Esophagus squamous epithelium (tissue), 4 donors: ENCODE data around the gene LYL1.

Experiments used
- POLR2A ChIP-seq, 4 donors: fragments of 450-650 bp; IDR thresholded peaks; one replicate each; pipeline ENCODE4 v1.6.1; 2017; ENCODE audit warnings: antibody characterized with exemption in 4 of 4, mild to moderate bottlenecking in 4 of 4, moderate library complexity in 3 of 4
- TF ChIP-seq, protein P1 (sequence below), 6 experiments: fragments of 450-650 bp in 4 of 6; fragments of 200-600 bp in 2 of 6; sonication (generic) in 2 of 6; IDR thresholded peaks; one replicate each; pipeline ENCODE4 v1.5.1; 2016 to 2019; ENCODE audit warnings: antibody characterized with exemption in 6 of 6, mild to moderate bottlenecking in 4 of 6, moderate library complexity in 4 of 6

DNA sequence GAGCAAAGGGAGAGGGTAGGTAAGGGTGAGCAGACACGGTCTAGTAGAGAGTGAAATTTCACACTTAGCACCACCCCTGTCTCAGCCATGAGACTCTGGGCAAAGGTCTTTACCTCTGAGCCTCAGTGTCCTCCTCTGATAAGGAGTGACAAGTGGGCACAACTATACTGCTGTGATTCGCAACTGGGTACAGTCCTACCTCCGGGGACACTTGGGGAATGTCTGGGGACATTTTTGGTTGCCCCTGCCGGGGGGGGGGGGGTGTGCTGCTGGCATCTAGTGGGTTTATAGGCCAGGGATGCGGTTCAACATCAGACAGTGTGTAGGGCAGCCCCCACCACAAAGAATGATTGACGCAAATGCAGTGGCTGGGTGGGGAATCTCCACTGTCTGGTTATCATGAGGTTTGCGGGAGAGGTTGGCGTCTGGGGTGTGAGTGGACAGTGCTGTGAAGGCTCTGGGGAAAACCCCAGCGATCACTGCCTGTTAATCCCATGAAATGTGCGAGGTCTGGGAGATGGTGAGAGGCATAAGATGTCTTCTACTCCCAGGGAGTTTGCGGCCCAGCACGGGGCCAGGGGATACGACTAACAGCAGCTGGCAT, 19.7 kb upstream of the LYL1 start:
- TF ChIP-seq, protein P1, sequence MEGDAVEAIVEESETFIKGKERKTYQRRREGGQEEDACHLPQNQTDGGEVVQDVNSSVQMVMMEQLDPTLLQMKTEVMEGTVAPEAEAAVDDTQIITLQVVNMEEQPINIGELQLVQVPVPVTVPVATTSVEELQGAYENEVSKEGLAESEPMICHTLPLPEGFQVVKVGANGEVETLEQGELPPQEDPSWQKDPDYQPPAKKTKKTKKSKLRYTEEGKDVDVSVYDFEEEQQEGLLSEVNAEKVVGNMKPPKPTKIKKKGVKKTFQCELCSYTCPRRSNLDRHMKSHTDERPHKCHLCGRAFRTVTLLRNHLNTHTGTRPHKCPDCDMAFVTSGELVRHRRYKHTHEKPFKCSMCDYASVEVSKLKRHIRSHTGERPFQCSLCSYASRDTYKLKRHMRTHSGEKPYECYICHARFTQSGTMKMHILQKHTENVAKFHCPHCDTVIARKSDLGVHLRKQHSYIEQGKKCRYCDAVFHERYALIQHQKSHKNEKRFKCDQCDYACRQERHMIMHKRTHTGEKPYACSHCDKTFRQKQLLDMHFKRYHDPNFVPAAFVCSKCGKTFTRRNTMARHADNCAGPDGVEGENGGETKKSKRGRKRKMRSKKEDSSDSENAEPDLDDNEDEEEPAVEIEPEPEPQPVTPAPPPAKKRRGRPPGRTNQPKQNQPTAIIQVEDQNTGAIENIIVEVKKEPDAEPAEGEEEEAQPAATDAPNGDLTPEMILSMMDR (IDR thresholded peaks at IDR 0.05), result no peak
- TF ChIP-seq POLR2A (IDR thresholded peaks at IDR 0.05), result no peak
